Measurements from ENCODE around the gene SYCP2.

SYCP2 gene

GRCh38 chr20:59835448-59836395 lies 97.7 kb downstream of the SYCP2 start:
- DNase-seq = no peak

- DNase-seq = no peak
Measured at GRCh38 chr20:59835057-59835447, 98.4 kb downstream of the SYCP2 start.

- no peak for DNase-seq
Measured at GRCh38 chr20:59832406-59833363, 100.8 kb downstream of the SYCP2 start.

GRCh38 chr20:59831916-59832270 lies 101.5 kb downstream of the SYCP2 start:
- DNase-seq = no peak

- no peak for DNase-seq
Measured at GRCh38 chr20:59831024-59831915, 102.2 kb downstream of the SYCP2 start.

GRCh38 chr20:59830665-59831023 lies 102.8 kb downstream of the SYCP2 start:
- DNase-seq = no peak

- DNase-seq = no peak
Measured at GRCh38 chr20:59829786-59830664, 103.4 kb downstream of the SYCP2 start.

GRCh38 chr20:59829054-59829785 lies 104.2 kb downstream of the SYCP2 start:
- DNase-seq = no peak

GRCh38 chr20:59828125-59829053 lies 105.0 kb downstream of the SYCP2 start:
- DNase-seq = no peak

GRCh38 chr20:59827138-59828056 lies 106.0 kb downstream of the SYCP2 start:
- no peak for DNase-seq

- DNase-seq = no peak
Measured at GRCh38 chr20:59825944-59826759, 107.3 kb downstream of the SYCP2 start.

- DNase-seq = no peak
Measured at GRCh38 chr20:59825563-59825920, 107.9 kb downstream of the SYCP2 start.

- no peak for DNase-seq
Measured at GRCh38 chr20:59824711-59825562, 108.5 kb downstream of the SYCP2 start.

- DNase-seq = no peak
Measured at GRCh38 chr20:59823491-59824259, 109.8 kb downstream of the SYCP2 start.

- no peak for DNase-seq
Measured at GRCh38 chr20:59823030-59823423, 110.4 kb downstream of the SYCP2 start.
